ENCODE data around the gene ACER3.

DNA sequence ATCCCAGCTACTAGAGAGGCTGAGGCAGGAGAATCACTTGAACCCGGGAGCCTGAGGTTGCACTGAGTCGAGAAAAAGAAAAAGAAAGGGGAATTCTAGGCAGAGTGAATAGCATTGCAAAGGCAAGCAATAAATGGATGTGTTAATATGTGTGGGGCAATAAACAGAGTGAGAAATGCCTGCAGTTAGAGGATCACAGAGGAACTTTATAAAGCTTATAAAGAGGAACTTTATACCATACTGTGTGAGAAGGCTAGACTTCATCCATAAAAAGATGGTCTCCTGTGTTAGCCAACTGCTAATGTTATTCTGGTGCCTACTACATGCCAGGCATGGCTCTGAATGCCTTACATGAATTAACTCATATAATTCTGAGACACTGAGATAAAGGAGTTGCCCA is 174.3 kb downstream of the ACER3 start:
- TF ChIP-seq EZH2phosphoT487 (IDR thresholded peaks at IDR 0.05; ENCODE audit: low read depth, severe bottlenecking, unreplicated experiment) (no peak), EZH2 (IDR thresholded peaks at IDR 0.05; ENCODE audit: borderline replicate concordance) (no peak)
- TF ChIP-seq, protein P1, sequence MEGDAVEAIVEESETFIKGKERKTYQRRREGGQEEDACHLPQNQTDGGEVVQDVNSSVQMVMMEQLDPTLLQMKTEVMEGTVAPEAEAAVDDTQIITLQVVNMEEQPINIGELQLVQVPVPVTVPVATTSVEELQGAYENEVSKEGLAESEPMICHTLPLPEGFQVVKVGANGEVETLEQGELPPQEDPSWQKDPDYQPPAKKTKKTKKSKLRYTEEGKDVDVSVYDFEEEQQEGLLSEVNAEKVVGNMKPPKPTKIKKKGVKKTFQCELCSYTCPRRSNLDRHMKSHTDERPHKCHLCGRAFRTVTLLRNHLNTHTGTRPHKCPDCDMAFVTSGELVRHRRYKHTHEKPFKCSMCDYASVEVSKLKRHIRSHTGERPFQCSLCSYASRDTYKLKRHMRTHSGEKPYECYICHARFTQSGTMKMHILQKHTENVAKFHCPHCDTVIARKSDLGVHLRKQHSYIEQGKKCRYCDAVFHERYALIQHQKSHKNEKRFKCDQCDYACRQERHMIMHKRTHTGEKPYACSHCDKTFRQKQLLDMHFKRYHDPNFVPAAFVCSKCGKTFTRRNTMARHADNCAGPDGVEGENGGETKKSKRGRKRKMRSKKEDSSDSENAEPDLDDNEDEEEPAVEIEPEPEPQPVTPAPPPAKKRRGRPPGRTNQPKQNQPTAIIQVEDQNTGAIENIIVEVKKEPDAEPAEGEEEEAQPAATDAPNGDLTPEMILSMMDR (IDR thresholded peaks at IDR 0.05; ENCODE audit: poor library complexity) = no peak

All from hepatocyte (in vitro differentiated cells).